MM.1S (cell line): ENCODE data around the gene CHST15.

Experiments used
- EZH2 ChIP-seq: fragments of 300-600 bp; sonication (generic); optimal IDR thresholded peaks from 2 replicates; pipeline ENCODE3; 2017; ENCODE audit warnings: low read depth, mild to moderate bottlenecking, antibody characterized with exemption, low read length, mixed read lengths
- EZH2phosphoT487 ChIP-seq: fragments of 300-600 bp; sonication (generic); IDR thresholded peaks from 2 replicates; pipeline ENCODE4 v1.6.1; 2018; ENCODE audit warnings: antibody characterized with exemption, low read length
- TF ChIP-seq, protein P1 (sequence below): fragments of 300-600 bp; sonication (generic); IDR thresholded peaks from 2 replicates; pipeline ENCODE4 v1.5.1; 2016; ENCODE audit warnings: antibody characterized with exemption, low read length, mixed read lengths

DNA sequence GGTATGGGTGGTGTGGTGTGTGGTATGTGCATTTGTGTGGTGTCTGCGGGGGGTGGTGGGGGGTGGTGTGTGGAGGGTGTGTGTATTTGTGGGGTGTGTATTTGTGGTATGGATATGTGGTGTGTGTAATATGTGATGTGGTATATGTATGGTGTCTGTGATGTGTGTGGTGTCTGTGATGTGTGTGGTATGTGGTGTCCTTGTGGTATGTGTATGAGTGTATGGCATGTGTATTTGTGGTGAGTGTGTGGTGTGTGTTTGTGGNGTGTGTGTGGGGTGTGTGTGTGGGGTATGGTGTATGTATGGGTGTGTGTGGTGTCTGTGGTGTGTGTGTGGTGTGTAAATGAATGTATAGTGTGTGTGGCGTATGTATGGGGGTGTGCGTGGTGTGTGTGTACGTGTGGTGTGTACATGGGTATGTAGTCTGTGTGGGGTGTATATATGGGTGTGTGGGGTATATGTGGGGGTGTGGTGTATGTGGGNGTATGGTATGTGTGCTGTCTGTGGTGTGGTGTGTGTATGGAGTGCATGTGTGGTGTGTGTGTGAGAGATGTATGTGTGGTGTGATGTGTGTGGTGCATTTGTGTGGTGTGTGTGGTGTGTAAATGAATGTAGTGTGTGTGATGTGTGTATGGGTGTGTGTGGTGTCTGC is 27.1 kb upstream of the CHST15 start:
- TF ChIP-seq EZH2 (no peak), EZH2phosphoT487 (no peak)
- TF ChIP-seq, protein P1, sequence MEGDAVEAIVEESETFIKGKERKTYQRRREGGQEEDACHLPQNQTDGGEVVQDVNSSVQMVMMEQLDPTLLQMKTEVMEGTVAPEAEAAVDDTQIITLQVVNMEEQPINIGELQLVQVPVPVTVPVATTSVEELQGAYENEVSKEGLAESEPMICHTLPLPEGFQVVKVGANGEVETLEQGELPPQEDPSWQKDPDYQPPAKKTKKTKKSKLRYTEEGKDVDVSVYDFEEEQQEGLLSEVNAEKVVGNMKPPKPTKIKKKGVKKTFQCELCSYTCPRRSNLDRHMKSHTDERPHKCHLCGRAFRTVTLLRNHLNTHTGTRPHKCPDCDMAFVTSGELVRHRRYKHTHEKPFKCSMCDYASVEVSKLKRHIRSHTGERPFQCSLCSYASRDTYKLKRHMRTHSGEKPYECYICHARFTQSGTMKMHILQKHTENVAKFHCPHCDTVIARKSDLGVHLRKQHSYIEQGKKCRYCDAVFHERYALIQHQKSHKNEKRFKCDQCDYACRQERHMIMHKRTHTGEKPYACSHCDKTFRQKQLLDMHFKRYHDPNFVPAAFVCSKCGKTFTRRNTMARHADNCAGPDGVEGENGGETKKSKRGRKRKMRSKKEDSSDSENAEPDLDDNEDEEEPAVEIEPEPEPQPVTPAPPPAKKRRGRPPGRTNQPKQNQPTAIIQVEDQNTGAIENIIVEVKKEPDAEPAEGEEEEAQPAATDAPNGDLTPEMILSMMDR, result no peak
